ENCODE measurements around the gene SDCBP2.

DNA sequence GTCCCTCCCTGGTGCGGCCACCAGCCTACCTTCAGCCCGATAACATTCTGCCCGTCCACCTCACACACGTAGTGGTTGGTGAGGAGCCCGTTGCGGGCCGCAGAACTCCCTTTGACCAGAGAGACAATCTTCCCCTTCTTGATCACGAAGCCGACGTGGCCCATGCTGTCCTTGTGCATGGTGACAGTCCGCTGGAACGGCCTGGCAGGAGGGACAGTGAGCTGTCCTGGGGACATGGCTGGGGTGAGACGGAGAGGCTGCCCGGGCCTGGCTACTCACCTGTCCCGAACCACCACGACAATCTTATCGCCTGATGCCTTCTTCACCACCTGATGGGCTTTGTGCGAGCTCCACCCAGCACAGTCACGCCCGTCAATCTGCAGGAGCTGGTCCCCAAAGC is 16.6 kb downstream of the SDCBP2 start:
- TF ChIP-seq, protein P1, sequence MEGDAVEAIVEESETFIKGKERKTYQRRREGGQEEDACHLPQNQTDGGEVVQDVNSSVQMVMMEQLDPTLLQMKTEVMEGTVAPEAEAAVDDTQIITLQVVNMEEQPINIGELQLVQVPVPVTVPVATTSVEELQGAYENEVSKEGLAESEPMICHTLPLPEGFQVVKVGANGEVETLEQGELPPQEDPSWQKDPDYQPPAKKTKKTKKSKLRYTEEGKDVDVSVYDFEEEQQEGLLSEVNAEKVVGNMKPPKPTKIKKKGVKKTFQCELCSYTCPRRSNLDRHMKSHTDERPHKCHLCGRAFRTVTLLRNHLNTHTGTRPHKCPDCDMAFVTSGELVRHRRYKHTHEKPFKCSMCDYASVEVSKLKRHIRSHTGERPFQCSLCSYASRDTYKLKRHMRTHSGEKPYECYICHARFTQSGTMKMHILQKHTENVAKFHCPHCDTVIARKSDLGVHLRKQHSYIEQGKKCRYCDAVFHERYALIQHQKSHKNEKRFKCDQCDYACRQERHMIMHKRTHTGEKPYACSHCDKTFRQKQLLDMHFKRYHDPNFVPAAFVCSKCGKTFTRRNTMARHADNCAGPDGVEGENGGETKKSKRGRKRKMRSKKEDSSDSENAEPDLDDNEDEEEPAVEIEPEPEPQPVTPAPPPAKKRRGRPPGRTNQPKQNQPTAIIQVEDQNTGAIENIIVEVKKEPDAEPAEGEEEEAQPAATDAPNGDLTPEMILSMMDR (optimal IDR thresholded peaks at IDR 0.05 in 1 of 3, IDR thresholded peaks at IDR 0.05 in 1 of 3, conservative IDR thresholded peaks at IDR 0.05 in 1 of 3; ENCODE audit: extremely low read depth in 1 of 3, insufficient read depth in 2 of 3, low read length in 3 of 3), result no peak
- no peak for TF ChIP-seq EZH2 (IDR thresholded peaks at IDR 0.05; ENCODE audit: low read length)

Measured in keratinocyte (primary cell).